Myocyte (in vitro differentiated cells): Measurements from ENCODE around the gene COQ6. TPM values are rescaled to one million over a fixed set of nuclear protein-coding genes. Genes with fewer than 3 reads are reported as not detected.
"Not testable (repeated sequence)": the region's sequence is repeated elsewhere in the genome, so short reads cannot be mapped to it uniquely, and the experiment has no call there.

Experiments
- DNase-seq: peaks from one replicate; pipeline ENCODE4 v3.0.0-alpha.2; 2012; ENCODE audit warnings: low read depth
- polyA plus RNA-seq: library from polyadenylated mRNA; unstranded; fragments of >200 nt; gene quantifications from one replicate; pipeline ENCODE4 v1.2.1, GENCODE V29; 2012; ENCODE audit warnings: missing spikeins
- total RNA-seq: library from RNA; depleted of rRNA; stranded (reverse); fragments of >200 nt; gene quantifications from 2 replicates; pipeline ENCODE4 v1.2.3, GENCODE V29; 2014

COQ6 gene
- 42.9 and 50.3 TPM in 2 replicates for total RNA-seq
- polyA plus RNA-seq: 27.6 TPM

- peak; percentile 99 for DNase-seq
These were observed at the start of gene COQ6, which contains the start of gene FAM161B for GRCh38 chr14:73949752-73950734. COQ6 (plus strand) TSS chr14:73950302; CDS start chr14:73950333, 31 bp downstream. FAM161B (minus strand) TSS chr14:73950094; CDS start chr14:73950026, 68 bp downstream.

DNA sequence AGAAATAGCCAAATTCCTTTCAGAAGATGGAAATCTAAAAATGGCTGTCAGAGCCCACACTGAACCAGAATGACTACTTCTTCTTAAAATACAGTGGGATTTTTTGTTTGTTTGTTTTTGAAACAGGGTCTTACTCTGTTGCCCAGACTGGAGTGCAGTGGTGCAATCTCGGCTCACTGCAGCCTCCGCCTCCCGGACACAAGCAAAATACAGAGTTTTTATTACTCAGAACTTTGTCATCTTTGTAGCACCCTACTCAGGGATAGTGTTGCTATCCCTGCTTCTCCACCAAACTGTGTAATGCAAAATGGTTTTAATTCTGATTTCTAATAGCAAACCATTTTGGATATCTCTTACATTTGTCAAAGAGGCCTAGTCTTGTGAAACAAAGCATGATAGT is 47.1 kb upstream of the COQ6 start:
- no peak for DNase-seq

DNA sequence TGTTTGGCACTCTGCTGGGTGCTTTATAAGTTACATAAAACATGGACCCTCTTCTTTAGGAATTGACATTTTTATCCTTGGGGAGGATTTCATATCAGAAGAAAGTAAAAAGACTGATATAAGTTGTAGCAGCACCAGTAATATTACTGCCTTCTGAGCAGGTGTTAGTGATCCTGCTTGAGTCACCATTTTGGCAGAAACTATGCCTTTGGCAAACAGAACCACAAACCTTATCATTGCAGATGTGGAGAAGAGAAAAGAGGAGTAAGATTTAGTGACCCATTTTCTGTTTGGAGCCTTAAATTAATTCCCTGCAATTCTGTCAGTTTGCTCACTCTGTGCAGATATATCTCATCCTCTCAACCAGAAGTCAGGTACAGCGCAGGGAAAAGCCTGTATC is 40.4 kb upstream of the COQ6 start:
- no peak for DNase-seq

GRCh38 chr14:73913256-73913655 is 36.8 kb upstream of the COQ6 start:
- DNase-seq: no peak

DNA sequence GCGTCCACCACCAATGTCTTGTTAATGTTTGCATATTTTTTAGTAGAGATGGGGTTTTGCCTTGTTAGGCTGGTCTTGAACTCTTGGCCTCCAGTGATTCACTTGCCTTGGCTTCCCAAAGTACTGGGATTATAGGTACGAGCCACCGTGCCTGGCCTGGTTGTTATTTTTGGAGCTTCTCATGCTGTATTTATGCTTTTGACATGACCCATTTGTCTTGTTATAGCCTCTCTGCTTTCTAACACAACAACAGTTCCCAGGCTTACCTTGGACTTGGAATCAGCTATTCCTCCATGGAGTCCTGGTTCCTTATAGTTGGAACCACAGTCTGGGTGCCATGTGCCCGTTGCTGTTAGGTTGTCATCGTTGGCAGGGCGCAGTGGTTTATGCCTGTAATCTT is 33.8 kb upstream of the COQ6 start:
- no peak for DNase-seq

DNA sequence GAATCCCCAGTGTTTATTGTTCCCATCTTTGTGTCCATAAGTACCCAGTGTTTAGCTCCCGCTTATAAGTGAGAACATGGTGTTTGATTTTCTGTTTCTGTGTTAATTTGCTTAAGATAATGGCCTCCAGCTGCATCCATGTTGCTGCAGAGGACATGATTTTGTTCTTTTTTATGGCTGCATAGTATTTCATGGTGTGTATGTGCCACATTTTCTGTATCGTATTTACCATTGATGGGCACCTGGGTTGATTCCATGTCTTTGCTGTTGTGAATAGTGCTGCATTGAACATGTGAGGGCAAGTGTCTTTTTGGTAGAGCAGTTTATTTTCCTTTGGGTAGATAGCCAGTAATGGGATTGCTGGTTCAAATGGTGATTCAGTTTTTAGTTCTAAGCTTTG is 30.6 kb upstream of the COQ6 start:
- not testable (repeated sequence) for DNase-seq

- DNase-seq: no peak
These were observed 25.8 kb upstream of the COQ6 start for GRCh38 chr14:73924337-73924736.

GRCh38 chr14:73935666-73936065 is 14.4 kb upstream of the COQ6 start:
- no peak for DNase-seq

DNA sequence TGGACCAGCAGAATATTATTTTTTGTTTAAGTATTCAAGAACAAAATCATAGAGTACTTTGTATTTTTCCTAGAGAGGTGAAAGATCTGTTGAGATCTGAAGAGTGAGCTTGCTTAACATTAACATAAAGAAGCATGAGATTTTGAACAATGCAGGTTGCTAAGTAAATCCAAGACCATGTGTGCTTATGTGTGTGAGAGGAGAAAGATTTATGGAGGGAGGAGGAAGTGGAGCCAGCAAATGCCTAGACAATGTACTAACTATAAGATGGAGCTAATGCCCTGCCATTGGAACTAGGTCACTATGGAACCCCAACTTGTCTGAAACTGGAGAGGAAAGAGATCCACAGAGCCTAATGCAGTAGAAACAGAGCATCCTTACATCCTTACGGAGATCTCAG is 13.6 kb upstream of the COQ6 start:
- no peak for DNase-seq

DNA sequence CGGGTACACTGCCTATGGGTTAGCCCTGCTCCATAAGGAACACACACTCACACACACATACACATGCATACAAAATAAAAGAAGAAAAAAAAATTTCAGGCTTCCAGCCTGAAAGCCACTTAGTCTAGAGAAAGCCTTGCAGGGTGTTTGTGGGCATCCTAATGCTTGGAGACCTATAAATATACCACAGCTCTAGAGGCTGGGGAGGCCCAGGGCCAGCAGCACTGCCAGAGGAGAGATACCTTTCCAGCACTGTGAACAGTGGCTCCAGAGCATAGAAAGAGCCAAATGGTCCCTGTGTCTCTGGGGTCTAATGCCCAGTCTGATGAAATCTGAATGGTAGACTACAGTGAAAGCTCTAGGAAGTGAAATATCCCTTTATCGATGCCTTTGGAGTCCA is 13.1 kb upstream of the COQ6 start:
- DNase-seq: no peak

DNA sequence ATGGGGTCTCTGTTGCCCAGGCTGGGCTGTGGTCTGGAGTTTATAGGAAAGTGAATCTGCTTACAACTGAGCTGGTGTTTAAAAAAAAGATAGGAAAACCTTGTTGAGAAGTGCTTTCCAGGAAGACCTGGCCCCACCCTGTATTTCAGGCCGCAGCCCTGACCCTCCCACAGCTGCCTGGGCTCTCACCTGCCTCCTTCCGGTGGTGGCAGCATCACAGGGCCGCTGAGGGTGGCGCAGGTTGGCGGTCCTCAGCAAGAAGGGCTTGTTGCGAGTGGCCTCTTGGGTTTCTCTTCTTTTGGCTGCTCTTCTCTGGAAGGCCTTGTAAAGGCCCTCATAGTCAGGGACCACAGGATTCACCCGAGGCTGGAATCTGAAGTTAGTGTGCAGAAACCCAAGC is 7.9 kb upstream of the COQ6 start:
- DNase-seq: no peak

DNA sequence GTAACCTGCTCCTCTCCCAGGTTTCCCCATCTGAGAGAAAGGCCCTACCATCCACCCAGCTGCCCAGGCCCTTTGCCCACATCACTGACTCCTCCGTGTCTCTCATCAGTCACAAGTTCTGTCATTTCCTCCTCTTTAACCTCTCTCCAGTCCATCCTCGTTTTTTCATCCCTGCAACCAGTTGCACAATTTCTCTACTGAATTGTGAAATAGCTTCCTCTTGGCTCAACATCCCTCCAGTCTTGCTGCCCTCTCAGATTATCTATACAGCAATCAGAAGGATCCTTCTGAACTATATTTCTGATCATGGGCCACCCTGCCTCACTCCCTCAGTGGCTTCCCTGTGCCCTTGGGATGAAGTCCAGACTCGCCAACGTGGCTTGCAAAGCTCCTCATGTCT is 7.0 kb upstream of the COQ6 start:
- DNase-seq: peak; percentile 35

GRCh38 chr14:73944432-73945158 is 5.5 kb upstream of the COQ6 start:
- DNase-seq: no peak

- DNase-seq: no peak
These were observed 4.9 kb upstream of the COQ6 start for GRCh38 chr14:73945159-73945670.

DNA sequence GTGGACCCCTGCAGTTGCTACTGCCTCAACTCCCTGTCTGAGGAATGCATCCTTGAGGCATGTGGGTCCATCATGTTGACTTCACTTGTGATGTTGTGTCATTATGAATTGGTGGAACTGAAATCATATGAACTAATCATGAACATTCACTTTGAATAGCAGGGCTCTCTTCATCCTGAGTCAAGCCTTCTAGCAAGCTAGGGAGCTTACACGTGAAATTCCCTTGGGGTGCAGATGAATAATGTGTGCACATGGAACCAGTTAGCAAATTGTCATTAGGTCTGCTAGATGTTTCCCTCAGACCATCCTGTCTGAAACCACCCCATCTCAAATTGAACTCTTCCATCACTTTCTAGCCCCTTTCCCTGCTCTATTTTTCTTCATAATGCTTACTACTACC is 3.6 kb downstream of the COQ6 start:
- DNase-seq: no peak

GRCh38 chr14:73955674-73956073 is 5.6 kb downstream of the COQ6 start:
- no peak for DNase-seq

DNA sequence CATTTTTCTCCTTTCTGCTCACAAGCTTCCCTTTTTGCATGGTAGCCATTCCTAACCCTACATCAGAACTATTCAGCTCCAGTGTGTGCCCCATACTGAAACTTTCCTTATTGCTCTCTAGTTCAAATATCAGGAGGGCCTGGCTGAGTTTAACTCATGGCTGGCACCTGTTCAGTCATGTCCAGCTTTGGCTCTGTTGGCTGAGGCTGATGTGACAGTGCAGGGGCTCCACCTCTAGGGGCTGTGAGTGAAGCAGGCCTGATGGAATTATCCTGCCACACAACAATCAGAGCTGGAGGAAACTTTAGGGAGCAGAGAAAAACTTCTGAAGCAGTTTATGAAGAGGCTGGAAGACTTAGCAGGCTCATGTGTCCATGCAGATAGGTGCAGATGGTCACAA is 8.5 kb downstream of the COQ6 start:
- DNase-seq: peak; percentile 86

GRCh38 chr14:73961192-73961591 is 11.1 kb downstream of the COQ6 start:
- no peak for DNase-seq

- DNase-seq: no peak
These were observed 15.1 kb downstream of the COQ6 start for GRCh38 chr14:73965216-73965615.

DNA sequence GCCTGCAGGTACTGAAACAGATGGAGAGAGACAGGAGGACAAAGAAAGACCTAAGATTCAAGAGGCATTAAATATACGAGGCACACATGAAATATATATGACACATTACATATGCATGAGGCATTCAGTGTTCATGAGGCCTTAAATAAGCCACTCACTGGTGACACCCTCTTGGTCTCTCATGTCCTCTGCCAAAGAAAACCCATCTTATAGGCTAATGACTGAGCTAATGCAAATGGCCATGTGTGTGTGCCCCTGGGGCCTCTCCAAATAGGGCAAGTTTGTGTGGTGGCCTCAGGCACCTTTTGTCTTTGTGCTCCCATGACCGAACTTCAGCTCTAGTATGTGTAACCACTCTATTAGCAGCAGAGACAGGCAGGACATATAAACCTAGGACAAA is 18.8 kb downstream of the COQ6 start:
- no peak for DNase-seq

- peak; percentile 82 for DNase-seq
These were observed 23.4 kb downstream of the COQ6 start for GRCh38 chr14:73973497-73973896.

- DNase-seq: no peak
These were observed 26.0 kb downstream of the COQ6 start for GRCh38 chr14:73976125-73976524.
